ENCODE data around the gene GPATCH2.
"Not testable (repeated sequence)": the region's sequence is repeated elsewhere in the genome, so short reads cannot be mapped to it uniquely, and the experiment has no call there.

GPATCH2 gene

DNA sequence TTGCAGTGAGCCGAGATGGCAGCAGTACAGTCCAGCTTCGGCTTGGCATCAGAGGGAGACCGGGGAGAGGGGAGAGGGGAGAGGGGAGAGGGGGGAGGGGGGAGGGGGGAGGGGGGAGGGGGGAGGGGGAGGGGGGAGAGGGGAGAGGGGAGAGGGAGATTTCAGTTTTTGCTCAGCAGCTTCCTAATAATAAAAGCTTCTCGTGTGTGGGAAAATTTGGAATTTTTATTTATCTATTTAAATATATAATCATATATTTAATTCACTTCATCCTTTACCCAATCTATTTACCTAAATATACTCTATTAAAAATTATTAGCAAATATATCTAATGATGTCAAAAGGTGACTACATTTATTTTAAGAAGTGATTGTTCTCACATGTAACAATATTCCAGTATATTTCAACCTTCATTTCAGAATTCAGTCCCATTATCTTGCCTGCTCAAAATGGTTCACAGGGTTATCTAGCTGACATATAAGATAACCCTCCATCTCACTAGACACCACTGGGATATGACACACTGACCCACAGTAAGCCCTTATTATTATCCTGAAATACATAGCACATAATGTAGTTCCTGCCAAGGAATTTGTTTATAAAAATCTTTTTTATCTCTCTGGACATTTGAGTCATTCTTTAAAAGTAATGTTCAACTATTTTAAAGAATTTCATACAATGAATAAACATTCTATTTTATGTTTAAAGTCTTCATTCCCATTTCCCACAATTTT is 105.9 kb downstream of the GPATCH2 start:
- no peak for DNase-seq

DNA sequence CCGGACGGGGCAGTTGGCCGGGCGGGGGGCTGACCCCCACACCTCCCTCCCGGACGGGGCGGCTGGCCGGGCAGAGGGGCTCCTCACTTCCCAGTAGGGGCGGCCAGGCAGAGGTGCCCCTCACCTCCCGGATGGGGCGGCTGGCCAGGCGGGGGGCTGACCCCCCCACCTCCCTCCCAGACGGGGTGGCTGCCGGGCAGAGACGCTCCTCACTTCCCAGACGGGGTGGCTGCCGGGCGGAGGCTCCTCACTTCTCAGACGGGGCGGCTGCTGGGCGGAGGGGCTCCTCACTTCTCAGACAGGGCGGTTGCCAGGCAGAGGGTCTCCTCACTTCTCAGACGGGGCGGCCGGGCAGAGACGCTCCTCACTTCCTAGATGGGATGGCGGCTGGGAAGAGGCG is 107.0 kb downstream of the GPATCH2 start:
- DNase-seq = not testable (repeated sequence)

DNA sequence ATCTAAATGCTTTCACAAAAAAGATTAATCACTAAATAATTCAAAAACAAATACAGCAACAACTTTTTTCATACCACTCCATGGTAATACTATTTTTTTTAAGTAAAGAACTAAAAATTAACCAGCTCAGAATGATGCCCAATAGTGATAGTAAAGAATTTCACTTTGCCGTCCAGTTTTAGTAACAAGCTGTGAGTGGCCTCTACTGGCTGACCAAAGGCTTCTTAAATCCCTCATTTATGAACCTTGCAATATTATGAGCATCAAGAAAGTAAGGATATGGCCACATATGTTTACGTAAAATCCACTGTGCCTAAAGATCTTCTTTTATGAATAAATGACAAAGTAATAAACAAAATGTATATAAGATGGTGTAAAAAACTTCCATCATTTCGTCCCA is 108.6 kb downstream of the GPATCH2 start:
- DNase-seq = no peak

DNA sequence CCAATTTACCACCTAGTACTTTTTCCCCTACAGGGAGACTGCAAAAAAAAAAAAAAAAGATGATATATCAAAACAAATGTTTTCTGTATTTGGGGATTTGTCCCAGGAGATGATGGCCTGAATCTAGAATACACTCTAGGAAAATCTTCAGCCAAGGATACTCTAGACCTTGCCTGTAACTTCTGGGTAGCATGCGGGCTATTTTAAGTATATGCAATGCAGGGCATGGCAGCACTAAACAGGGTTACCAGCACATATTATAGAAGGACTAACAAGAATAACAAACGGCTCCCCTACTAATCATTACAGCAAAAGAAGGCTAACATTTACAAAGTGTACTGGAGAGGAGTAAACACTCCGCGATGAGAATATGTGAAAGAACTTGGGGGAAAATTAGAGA is 109.6 kb downstream of the GPATCH2 start:
- DNase-seq = no peak

DNA sequence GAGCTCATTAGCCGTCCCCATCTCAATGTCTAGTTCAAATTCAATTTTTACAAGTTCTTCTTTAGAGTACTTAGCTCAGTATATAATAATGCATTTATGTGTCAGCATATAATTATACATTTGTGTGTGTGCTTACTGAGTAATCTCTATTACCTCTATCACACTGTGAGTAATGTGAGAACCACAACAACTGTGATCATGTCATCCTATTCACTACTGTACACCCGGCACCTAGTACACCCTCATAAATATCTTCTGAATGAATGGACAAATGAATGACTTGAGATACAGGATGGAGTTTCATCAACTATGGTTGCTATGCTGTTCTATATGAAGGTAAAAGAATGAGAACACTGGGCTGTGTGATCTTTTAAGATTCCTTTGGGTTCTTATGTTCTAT is 124.0 kb downstream of the GPATCH2 start:
- DNase-seq = no peak

DNA sequence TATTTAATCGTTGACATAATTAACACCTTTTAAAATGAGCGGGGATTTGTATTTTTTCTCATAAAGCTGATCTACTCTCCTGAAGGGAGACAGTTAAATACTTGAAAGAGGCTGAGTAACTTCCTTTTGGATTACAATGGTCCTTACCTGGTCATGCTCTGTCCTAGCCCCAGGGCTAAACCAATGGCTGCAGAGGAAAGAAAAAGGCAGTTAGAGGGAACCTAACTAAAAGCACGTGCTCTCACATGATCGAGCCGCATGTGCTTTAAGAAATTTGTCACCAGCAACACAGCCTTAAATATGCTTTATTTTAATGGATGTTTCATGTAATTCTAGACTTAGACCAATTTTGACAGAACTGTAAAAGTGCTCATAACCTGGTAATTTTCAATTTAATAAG is 132.7 kb downstream of the GPATCH2 start:
- DNase-seq = no peak

DNA sequence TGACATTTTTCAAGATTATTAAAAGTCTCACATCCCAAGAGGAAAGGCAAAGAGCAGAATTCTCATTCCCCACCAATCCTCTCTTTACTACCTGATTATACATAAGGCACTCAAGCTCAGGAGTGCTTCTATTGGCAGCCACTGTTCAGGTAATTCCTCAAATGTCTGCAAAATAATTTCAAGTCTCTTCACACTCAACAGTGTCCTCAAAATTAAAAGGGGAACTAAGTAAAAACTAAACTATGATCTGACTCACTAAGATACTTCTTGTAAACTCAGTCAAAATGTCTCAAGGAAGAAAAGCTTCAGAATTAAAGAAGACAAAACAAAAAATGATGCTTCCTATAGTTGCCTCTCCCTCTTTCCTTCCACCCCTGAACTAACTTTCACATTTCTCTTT is 135.6 kb downstream of the GPATCH2 start:
- DNase-seq = no peak

DNA sequence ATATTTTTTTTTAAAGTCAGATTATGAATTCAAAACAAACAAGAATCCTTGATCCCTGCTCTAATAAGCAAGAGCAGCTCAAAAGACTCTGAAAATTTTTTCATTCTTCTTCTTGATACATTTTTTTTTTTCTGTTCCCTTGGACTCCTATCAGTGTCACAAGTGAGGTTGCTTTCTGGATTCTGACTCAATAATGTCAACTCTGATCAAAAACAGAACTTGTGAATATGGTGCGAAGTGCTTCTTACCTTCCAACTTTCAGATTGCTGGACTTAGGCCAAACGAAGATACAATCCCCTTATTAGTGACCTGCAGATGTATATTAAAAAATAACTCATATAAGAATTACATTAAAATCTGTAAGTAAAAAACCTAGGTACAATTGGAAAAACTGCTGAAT is 136.1 kb downstream of the GPATCH2 start:
- no peak for DNase-seq

DNA sequence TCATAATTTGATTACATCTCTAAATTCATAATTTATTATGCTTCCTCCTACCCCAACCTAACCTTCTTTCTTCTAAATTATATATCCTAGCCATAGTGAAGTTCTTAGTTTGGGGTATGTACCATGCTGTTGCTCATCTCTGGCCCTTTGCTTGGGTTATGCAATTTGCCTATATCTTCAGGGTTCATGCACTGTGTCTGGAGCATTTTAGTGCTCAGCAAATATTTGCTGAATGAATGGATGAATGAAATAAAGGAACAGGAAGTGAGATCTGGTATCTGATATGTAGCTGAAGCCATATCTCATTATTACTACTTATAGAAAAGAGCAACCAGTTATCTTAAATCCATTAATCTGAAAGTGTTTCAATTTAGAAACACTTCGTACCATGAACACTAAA is 137.6 kb downstream of the GPATCH2 start:
- no peak for DNase-seq

DNA sequence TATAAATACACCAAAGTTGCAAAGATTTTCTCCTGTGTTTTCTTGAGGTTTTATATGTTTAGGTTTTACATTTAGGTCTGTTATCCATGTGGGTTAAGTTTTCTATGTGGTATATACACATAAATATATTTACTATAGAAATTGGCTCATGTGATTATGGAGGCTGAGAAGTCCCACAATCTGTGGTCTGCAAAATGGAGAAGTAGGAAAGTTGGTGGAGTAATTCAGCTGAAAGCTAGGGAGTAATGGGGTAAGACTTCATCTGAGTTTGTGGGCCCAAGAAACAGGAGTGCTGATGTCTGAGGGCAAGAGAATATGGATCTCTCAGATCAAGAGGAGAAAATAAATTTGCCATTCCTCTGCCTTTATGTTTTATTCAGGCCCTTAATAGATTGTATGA is 146.0 kb downstream of the GPATCH2 start:
- no peak for DNase-seq

DNA sequence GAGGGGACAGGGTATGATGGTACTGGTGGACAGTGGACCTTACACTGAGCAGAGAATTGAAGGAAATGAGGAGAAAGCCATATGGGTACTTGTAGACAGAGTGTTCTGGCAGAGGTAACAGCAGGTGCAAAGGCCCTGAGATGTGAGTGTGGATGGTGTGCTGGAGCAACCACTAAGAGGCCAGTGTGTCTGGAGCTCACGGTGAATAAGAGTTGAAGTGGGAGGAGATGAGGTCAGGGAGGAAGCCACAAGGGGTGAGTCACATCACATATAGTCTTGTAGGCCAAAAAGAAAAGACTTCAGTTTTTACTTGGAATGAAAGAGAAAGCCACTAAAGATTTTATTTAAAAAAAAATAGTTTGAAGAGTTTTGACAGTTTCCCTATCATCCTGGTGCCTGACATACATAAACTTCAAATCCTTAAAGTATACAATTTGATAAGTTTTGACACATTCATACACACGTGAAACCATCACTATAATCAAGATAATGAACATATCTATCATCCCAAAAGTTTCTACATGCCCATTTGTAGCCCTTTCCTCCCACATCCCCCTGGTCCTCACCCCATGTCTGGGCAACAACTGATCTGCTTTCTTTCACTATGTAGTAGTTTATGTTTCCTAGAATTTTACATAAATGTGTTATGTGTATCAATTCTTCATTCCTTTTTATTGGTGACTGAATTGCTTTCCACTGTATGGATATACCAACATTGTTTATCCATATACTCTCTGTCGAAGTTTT is 148.4 kb downstream of the GPATCH2 start:
- DNase-seq = no peak

DNA sequence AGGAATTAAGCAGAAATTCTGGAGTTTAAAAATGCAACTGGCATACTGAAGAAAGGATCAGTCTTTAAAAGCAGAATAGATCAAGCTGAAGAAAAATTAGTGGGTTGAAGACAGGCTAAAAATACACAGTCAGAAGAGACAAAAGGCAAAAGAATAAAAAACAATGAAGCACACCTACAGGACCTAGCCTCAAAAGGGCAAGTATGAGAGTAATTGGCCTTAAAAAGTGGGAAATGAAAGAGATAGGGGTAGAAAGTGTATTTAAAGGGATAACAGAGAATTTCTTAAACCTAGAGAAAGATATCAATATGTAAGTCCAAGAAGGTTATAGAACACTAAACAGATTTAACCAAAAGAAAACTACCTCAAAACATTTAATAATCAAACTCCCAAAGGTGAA is 152.4 kb downstream of the GPATCH2 start:
- no peak for DNase-seq

DNA sequence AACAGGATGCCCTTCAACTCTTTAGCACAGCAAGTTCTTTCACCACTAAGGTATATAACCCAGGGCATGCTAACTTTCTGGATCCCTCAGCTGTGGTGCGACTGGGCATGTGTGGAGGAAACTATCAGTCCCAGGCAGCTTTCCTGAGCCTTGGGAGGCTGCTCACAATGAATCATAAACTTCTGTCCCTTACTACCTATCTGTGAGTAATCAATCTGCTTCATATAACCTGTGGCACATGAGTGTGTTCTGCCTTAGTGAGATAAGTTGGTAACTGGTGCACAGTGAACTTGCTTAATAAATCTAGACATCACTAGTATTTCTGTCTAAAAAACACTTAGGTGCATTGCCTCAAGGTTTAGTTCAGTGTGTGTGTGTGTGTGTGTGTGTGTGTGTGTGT is 158.0 kb downstream of the GPATCH2 start:
- no peak for DNase-seq

DNA sequence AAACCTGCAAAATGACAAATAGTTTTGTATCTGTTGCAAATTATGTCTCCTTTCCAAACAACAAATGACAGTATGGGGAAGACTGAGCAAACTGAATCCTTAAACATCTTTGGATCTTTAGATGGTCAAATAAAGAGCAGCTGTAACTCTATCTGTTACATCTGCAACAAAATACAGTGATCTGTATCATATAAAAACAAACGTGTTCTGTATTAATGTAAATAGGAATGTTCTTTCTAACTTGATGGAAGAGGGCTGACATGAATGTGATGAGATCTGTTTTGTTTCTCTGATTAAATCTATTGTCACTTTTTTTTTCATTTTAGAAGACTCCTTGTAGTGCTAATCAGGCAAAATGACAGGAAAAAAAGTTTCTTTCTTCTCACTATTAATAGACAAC is 159.5 kb downstream of the GPATCH2 start:
- no peak for DNase-seq

DNA sequence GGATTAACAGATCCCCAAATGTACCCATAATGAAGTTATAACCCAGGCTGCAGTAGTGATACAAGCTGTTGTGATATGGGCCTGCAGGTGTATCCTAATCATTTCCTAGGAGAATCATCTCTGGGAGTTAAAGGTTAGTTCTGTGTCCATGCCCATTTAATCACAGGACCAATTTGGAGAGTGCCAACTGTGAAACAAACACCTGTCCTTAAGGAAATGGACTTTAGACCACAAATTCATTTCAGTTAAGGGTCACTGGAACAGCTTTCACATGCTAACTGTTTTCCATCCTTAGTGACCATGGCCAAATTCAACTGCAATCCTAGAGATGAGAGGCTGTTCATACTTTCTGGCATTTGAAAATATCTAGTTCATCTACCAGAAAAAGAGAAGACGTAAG is 160.9 kb downstream of the GPATCH2 start:
- no peak for DNase-seq

DNA sequence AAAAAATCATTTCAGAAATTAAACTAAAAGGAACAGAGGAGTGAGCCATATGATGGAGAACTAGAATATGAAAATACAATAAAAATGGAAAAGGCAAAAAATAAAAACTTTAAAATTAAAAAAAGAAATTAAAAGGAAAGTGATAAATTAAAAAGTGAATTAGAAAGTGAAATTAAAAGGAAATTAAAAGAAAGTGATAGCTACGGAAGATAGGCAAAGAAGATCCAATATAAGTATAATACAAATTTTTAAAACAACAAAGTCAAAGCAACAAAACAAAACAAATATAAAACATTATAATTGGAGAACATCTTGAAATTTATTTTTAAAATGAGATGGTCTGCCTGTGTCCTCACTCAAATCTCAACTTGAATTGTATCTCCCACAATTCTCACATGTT is 165.8 kb downstream of the GPATCH2 start:
- DNase-seq = no peak

DNA sequence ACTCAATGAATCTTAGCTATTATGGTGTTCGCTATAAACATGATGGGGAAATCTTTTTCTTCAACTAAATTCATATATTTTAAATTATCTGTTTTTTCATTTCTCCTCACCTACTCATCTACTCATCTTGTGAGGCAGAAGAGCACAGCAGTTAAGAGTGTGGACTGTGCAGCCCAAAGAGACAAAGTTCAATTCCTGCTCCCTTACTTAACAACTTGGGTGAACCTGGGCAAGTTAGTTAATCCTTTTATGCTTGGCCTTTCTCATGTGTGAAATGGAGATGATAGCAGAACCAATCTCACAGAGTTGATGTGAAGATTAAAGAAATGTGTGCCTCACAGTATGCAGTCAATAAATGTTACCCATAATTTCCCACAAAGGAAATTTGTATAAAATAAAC is 168.2 kb downstream of the GPATCH2 start:
- DNase-seq = no peak

DNA sequence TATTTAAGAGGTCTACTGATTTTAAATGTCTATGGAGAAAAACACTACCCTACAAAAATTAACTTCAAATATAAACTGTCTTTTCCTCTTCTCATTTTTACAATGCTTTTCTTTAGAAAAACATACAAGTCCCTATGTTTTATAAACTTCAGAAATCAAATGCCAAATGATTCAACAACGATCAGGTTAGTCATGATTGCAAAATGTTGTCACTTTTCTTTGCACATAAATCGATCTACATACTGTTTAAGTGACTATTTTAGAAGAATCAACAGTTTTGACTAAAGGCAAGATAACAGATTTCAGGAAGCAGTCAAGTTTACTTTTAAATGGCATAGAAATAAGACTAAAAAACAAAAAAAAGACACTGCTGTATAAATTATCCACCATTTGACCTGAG is 168.7 kb downstream of the GPATCH2 start:
- no peak for DNase-seq

DNA sequence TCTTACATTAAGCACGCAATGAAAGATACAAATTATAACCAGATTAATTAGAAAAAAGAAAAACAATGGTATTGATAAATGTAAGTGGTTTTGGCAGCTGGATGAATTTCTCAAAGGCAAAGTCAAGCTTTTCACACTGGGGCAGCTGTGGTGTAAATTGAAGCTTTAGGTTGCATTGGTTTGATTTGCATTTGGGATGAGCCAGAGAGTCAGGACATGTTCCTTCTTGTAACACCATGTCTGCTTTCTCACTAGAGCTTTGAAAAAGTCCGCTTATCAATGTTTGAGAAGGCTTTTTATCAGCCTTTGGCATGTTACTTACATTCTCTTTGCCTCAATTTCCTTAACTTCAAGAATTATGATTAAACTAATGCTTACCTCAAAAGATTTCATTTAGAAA is 173.9 kb downstream of the GPATCH2 start:
- DNase-seq = no peak

DNA sequence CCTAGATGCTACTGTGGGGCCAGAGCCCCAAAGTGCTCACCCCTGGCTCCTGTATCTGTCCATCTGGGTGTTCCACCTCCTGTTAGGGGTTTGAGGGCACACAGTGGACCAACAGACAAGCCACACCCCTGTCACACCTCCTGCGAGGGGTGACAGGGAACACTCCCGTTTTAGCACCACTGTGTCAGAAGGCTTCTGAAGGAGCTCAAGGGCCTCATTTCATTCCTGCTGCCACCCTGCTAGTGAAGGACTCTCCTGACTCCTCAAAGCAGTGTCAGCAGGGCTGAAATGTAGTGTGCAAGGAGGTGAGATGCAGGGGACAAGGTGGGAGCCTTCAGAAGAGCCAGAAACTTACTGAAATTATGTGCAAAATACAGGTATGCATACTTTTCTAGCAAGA is 174.6 kb downstream of the GPATCH2 start:
- DNase-seq = no peak

DNA sequence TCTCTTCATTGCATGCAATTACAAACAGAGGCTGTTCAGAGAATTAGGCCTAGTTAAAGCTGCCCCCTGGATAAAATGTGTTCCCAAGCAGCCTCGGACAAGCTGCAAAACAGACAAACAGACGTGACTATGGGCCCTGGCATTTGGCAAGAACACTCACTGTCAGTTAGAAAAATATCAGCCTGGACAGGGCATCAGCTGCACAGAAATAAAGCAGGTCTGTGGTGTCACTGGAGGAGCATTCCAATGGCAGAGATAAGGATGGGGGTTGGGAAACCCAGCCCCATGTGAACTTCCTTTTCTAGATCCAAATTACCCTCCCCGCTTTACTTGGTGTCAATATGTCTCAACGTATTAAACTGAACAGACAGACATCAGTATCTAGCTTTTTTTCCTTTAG is 177.1 kb downstream of the GPATCH2 start:
- no peak for DNase-seq

DNA sequence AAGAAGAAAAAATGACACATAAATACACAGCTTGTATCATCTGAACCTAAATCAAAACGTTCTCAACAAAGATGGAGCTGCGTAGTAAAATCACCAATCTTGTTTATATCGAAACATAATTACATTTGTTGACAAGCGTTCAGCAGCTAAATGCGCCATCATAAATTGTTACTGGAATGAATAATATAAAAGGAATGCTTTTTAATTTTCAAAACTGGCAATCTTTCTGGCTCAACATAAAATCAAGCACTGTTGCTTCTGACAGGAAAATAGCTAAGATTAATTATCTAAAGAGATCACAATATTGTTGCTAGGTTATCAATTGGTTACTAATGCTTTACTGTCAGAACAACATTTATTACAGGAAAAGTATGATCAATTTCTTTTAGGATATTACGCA is 181.5 kb downstream of the GPATCH2 start:
- DNase-seq = no peak

DNA sequence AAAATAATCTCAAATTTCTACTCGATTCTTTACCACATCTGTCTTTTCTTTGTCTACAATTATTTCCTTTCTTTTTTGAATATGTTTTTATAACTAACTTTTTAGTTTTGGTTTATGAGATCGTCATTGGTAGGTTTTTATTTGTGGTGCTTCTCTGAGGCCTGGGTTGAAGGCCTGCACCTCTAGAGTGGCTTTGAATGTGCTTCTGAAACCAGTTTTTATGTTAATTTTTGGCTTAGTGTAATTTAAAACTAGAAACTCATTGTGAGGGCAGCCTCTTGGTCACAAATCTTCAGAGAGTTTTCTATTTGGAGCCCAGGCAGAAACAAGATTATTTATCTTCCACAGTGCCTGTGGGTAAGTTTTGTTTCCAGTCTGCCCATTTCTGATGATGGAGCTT is 187.0 kb downstream of the GPATCH2 start:
- DNase-seq = no peak

DNA sequence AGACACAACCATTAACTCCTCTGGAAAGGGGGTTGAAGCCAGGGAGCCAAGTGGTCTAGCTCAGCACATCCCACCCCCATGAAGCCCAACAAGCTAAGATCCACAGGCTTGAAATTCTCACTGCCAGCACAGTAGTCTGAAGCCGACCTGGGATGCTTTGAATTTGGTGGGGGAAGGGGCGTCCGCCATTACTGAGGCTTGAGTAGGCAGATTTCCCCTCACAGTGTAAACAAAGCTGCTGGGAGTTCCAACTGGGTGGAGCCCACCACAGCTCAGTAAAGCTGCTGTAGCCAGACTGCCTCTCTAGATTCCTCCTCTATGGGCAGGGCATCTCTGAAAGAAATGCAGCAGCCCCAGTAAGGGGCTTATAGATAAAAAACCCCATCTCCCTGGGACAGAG is 193.5 kb downstream of the GPATCH2 start:
- no peak for DNase-seq

DNA sequence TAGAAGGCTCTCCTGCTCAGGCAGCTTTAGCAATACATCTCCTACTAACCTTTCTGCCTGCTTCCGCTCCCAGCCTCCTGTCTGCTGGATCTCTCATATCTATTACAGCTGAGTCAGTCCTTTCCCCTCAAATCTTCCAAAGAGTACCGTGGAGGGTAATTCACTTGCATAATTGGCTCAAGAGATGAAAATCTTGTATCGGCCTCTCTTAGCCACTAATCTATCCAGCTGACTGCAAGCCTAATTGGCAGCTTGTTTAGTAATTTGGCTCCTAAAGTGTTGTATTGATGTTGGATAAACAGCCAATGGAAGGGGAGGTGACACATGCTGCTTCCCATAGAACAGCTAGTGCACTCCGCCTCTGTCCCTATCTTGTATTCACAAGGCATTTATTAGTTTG is 195.7 kb downstream of the GPATCH2 start:
- DNase-seq = no peak

Measured in activated CD4-positive, alpha-beta T cell treated with anti-CD3 and anti-CD28 coated beads for 1 hour (primary cell).